ENCODE data around the gene PLSCR4.

- TF ChIP-seq, protein P1, sequence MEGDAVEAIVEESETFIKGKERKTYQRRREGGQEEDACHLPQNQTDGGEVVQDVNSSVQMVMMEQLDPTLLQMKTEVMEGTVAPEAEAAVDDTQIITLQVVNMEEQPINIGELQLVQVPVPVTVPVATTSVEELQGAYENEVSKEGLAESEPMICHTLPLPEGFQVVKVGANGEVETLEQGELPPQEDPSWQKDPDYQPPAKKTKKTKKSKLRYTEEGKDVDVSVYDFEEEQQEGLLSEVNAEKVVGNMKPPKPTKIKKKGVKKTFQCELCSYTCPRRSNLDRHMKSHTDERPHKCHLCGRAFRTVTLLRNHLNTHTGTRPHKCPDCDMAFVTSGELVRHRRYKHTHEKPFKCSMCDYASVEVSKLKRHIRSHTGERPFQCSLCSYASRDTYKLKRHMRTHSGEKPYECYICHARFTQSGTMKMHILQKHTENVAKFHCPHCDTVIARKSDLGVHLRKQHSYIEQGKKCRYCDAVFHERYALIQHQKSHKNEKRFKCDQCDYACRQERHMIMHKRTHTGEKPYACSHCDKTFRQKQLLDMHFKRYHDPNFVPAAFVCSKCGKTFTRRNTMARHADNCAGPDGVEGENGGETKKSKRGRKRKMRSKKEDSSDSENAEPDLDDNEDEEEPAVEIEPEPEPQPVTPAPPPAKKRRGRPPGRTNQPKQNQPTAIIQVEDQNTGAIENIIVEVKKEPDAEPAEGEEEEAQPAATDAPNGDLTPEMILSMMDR (IDR thresholded peaks at IDR 0.05), result no peak
- TF ChIP-seq POLR2A (IDR thresholded peaks at IDR 0.05), result no peak
These were observed 91.1 kb downstream of the PLSCR4 start for GRCh38 chr3:146159616-146160320.
